HG02981 (cell line): ENCODE measurements around the gene TBC1D22A.

Source experiments
- ATAC-seq: cut with Tn5 transposase; IDR thresholded peaks from one replicate; pipeline ENCODE4 v1.9.1; 2021; ENCODE audit warnings: mild to moderate bottlenecking, moderate library complexity; ENCODE audit not compliant: unreplicated experiment

Gene TBC1D22A

DNA sequence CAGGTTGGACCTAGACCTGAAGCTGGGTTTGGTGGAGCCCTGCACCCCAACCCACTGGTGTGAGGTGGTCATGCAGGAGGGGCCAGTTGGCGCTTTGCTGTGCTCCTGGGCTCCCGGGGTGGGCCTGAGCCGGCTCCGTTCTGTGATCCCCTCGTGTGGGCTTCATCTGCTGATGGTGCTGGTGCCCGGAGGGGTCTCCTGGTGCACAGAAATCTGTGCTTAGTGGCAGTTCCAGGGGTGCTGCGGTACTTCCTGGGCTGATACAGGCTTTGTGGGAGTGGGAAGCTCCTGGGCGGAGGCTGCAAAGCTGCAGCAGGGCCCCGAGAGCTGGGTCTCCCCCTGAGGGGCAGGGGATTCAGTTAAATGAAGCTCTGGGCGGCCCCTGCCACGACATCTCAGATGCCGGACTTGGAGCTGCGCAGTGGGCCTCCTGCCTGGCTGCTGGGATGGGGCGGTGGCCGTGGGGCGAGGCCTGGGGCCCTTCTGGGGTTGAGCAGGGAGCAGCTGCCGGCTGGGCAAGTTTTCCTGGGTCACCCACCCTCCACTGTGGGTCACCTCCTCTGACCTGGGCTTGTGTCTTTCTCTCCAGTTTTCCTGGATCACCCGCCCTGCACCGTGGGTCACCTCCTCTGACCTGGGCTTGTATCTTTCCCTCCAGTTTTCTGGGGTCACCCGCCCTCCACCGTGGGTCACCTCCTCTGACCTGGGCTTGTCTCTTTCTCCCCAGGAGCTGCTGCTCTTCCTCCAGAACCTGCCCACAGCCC is 410.5 kb downstream of the TBC1D22A start:
- no peak for ATAC-seq

DNA sequence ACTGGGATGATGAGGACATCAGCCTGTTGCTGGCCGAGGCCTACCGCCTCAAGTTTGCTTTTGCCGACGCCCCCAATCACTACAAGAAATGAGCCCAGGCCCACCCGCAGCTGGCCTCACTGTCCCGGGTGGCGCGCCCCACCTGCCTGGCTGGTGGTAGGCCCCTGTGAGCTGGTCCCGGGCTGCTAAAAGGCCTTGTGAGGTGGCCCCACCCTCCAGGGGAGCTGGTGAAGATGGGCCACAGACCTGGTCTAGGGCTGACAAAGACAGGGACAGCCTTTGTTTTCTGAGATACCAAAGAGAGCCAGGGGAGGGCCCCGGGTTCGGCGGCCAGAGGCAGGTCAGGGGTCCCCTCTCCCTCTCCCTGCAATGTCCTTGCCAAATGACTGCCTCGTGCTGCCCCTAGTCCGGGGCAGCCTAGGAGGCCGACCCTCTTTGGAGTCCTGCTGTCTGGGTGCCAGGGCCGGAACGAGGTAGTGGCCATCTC is 411.1 kb downstream of the TBC1D22A start:
- no peak for ATAC-seq

GRCh38 chr22:47174096-47174495 is 411.6 kb downstream of the TBC1D22A start:
- no peak for ATAC-seq

DNA sequence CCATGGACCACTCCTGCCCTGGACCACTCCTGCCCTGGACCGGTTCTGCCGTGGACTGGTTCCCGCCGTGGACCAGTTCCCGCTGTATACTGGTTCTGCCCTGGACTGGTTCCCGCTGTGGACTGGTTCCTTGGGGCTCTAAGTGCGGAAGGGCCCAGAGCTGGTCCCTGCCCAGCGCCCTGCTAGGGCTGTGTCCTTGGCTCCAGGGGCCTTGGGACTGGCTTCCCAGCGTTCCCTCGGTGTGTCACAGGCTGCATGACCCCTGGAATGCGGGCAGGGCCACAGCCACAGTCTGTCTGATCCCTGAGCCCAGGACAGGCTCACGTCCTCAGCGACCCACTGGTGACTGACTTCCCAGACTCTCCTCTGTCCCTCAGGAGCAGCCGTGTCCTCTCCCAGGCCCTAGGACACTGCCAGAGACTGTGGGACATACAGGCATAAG is 412.2 kb downstream of the TBC1D22A start:
- no peak for ATAC-seq

GRCh38 chr22:47175151-47176025 is 412.9 kb downstream of the TBC1D22A start:
- ATAC-seq: no peak

GRCh38 chr22:47176026-47176389 is 413.6 kb downstream of the TBC1D22A start:
- no peak for ATAC-seq

DNA sequence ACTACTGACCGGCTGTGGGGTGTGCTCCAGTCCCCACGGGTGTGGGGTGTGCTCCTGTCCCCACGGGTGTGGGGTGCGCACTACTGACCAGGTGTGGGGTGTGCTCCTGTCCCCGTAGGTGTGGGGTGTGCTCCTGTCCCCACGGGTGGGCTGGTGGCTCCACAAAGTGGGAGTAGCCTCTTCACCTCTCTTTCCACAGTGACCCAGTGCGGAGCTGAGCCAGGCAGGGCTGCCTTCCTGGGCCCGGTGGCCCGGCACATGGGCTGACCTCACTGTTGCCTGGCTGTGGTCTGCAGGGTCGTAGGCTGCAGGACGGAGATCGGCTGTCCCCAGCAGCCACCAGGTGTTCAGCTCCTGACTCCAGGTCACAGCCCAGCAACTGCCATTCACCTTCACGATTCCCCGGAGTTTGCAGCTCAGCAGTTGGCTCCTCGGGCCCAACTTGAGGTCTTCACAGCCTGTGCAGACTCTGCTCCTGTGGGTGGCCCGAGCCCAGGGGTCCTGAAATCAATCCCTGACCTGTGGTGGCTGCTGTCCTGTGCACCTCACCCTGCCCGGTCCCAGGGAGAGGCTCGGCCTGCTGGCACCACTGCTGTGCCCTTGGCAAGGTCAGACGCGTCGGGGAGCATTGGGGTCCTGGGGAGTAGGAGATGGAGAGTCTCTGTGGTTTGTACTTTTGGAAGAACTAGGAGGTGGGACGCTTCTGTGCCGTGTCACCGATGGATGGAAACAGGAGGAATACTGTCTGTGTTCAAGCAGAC is 414.3 kb downstream of the TBC1D22A start:
- ATAC-seq: no peak

DNA sequence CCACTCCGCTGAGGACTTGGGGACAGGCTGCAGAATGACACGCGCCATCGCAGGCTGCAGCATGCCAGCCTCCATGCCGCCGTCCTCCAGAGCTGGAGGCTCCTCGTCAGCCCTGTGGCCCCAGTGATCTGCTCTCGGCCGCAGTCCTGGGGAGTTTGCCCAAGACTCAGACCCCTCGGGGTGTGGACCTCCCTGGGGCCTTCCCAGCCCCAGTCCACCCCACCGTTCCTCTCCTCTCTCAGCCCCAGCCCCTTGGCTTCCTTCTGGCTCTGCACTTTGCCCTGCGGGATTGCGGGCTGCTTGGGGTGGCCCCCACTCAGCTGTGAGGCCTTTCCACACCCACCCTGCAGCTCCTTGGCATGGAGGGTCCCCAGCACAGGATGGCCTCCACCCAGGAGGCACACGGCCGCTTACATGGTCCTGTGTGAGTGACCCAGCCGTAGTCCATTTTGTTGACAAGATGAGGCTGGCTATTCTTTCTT is 414.9 kb downstream of the TBC1D22A start:
- ATAC-seq: no peak

DNA sequence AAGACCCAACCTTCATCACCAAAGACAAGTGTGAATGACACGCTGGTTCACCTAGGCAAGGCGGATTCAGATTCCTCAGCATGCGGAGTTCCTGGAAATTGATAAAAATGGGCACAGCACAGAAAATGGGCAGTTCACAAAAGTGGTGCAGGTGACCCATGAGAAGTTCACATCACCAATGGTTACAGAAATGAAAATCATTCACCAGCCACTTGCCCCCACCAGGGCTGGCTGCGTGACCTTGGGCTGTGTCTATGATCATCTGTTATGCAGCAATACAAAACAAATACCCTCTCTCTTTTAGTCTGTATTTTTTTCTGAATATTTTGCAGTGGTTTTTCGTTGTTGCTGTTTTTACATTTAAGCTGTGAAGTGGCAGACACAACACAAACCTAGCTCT is 415.9 kb downstream of the TBC1D22A start:
- ATAC-seq: no peak

DNA sequence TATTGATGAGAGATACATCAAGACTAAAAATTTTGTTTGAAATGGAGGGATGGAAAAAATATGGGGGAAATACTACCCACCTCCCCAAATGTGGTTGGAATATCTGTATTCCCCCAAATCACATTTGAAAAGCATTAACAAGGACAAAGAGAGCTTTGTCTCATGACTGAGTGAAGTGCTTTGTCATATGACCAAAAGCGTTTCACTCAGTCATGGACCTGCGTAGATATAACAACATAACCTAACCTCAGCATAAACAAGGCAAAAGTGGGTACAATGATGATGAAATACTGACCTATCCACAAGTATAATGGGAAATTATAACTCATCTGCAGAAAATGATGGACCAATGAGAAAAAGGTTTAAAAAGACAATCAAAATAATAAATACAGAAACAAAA is 418.3 kb downstream of the TBC1D22A start:
- no peak for ATAC-seq

DNA sequence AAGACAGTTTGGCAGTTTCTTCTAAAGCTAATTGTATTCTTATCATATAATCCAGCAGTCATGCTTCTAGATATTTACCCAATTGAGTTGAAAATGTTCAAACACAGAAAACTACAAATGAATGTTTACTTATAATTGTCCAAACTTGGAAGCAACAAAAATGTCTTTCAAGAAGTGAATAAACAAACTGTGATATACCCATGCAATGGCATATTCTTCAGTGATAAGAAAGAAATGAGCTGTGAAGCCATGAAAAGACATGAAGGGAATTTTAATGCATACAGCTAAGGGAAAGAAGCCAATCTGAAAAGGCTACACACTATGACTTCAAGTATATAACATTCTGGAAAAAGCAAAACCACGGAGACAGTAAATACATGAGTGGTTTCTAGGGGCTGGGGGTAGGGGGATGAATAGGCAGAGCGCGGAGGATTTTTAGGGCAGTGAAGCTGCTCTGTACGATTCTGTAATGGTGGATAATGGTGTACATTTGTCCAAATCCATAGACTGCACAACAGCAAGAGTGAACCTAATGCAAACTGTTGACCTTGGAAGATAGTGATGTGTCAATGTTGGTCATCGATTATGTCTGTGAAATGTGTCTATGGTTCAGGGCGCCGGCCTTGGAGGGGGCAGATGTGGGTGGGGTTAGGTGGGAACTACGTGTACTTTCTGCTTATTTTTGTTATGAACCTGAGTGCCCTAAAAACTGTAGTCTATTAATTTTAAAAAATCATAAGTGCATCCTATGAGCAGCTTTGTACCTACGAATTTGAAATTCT is 424.9 kb downstream of the TBC1D22A start:
- ATAC-seq: no peak

DNA sequence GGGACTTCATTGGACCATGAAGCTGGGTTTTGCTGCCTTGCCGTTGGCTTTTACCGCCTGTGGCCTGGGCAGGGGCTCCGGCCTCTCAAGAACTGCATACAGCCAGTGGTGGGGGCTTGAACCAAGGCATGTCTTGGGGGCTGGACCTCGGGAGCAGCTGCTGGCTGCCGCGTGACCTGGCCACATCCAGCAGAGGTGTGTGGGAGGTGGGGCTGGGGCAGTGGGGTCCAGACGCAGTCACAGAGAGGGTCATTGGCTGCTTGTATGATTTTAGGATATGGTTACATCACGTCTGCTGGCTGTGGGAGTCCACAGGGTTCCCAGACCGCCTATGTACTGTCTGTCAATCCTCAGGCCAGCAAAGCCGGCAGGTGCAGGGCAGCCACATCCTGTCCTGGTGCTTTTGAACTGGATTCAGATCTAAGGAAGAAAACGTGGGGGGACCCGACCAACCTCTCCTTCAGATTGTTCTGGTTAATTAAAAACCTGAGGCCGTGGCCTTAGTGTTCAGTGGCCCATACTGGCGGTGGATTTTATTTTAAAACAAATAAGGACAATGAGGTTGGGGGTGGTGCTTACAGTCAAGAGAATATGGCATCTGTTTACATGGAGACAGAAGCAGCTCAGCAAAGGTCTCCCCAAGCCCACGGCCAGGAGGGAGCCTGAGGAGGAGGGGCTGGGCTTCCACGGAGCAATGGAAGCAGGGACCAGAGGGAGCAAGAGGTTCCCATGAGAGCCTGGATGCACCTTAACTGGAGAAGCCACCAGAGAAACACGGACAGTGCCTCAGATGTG is 426.0 kb downstream of the TBC1D22A start:
- no peak for ATAC-seq

GRCh38 chr22:47189056-47189916 is 426.8 kb downstream of the TBC1D22A start:
- no peak for ATAC-seq

DNA sequence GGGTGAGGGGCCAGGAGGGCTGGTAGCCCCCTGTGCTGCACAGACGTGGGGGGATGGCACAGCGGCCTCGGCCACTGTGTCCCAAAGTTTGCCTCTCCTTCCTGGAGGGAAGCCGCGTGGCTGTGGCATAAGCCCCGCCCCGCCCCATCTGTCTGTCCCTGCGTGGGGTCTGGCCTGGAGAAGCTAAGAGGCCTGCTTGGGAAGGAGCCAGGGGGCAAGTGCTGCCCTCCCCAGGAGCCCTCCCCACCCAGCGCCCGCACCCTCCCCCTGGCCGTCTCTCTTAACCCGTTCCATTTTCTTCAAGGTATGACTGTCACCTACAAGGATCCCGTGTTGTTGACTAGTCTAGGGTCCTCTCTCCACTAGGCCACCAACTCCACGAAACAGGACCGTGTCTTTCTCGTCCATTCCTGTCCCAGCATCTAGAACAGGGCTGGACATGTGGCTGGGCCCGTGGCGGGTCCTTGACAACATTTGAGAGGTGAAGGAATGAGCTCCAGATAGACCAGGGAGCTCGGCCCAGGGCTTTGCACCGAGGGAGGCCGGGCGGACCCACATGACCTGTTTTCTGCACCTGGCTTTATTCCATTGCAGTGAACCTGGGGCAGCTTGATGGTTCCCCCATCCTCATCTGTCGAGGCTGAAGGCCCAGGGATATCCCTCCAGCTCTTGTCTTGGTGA is 428.0 kb downstream of the TBC1D22A start:
- ATAC-seq: no peak

- ATAC-seq: no peak
Observed at GRCh38 chr22:47190957-47191670, 428.7 kb downstream of the TBC1D22A start.

DNA sequence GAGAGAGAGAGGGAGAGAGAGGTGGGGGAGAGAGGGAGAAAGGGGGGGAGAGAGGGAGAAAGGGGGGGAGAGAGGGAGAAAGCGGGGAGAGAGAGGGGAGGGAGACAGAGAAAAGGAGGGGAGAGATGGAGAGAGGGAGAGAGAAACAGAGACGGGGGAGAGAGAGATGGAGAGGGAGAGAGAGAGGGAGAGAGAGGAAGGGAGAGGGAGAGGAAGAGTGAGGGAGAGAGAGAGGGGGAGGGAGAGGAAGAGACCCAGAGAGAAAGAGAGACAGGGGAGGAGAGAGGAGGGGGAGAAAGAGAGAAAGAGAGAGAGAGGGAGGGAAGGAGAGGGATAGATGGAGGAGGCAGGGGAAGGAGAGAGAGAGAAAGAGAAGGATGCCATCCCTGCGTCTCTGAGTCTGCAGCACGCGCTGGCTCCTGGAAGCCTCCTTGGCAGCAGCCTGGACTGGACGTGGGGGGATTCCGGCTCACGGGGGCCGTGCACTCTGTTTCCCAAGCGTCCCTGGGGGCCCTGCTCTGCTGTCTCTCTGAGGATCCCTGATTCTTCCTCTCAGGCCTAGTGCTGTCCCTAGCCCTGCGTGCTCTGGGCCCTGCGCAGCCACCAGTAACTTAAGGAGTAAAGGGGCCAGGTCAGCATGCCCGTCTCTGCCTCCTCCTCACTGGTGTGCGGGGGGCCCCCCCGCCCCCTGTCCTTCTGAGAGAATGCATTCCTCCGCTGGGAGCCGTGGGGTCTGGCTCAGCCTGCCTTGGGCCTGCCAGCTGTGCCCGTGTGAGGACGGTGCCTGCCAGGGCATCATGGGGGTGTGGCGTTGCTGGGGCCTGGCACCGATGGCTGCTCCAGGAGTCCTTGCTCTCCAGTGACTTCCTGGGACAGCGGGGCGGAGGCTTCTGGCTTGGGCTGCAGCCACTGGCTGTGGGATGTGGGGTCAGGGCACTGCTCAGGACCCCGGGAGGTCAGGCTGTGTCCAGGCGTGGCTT is 429.5 kb downstream of the TBC1D22A start:
- ATAC-seq: no peak
